Right cardiac atrium (tissue), 5 donors: Measurements from ENCODE around the gene HAO1. TPM values are rescaled to one million over a fixed set of nuclear protein-coding genes. Genes with fewer than 3 reads are reported as not detected.
"Not testable (repeated sequence)": the region's sequence is repeated elsewhere in the genome, so short reads cannot be mapped to it uniquely, and the experiment has no call there.

Experiments
- ATAC-seq, 2 donors: fragments of 200-7000 bp; cut with Tn5 transposase; one replicate each; pipeline versions ENCODE4 v1.8.0 to v1.9.1; 2020; ENCODE audit warnings: moderate library complexity in 2 of 2, mild to moderate bottlenecking in 1 of 2
- DNase-seq, 3 donors: peaks; one replicate each; pipeline ENCODE4 v3.0.0-alpha.2; 2020
- H3K27ac ChIP-seq: one replicate; pipeline ENCODE4 v1.5.1; 2013; ENCODE audit warnings: mild to moderate bottlenecking, low read length, control low read depth, moderate library complexity
- H3K27me3 ChIP-seq: one replicate; pipeline ENCODE4 v1.6.1; 2013; ENCODE audit not compliant: control insufficient read depth, insufficient read depth
- H3K4me1 ChIP-seq: one replicate; pipeline ENCODE4 v1.6.1; 2013; ENCODE audit warnings: low read length; ENCODE audit not compliant: control insufficient read depth, insufficient read depth
- H3K4me3 ChIP-seq: one replicate; pipeline ENCODE4 v1.5.1; 2013; ENCODE audit warnings: low read length, control low read depth
- H3K9me3 ChIP-seq: one replicate; pipeline ENCODE4 v1.6.1; 2013; ENCODE audit warnings: low read length; ENCODE audit not compliant: control insufficient read depth
- WGBS: extraction: QIAGEN DNeasy Blood & Tissue Kit; methylation state at CpG from one replicate; pipeline ENCODE4 v1.1.7; 2013; 5-methylcytosine and 5-hydroxymethylcytosine counted together
- intact Hi-C, 4 donors: fragments of 100-400 bp; cut with DNase I; formaldehyde crosslinking; loops; one replicate each; pipeline versions ENCODE4 v1.11.0 to v1.14.0; 2022 to 2023
- polyA plus RNA-seq: library from polyadenylated mRNA; stranded (reverse); fragments of 200-250 nt; gene quantifications from one replicate; pipeline ENCODE4 v1.2.3, GENCODE V29; 2013
- total RNA-seq, 4 donors: library from RNA; stranded (reverse); fragmentation: NEBNext Ultra II Directional; extraction: Animal tissue kit (Norgen Biotek cat#: 25700); gene quantifications; one replicate each; pipeline ENCODE4 v1.2.1, GENCODE V29; 2021
- donor health status: healthy with polysubstance abuse.
- donor health status: DM: no; HTN: yes; CAD: no.
- donor health status: DM: no; HTN: no; CAD: no.
- donor health status: DM: no; HTN: yes; CAD: no; lungs with severe emphysema.
- donor health status: DM: yes; HTN: yes; CAD: no.

HAO1 gene
- total and polyA plus RNA-seq, 5 donors, result not detected

DNA sequence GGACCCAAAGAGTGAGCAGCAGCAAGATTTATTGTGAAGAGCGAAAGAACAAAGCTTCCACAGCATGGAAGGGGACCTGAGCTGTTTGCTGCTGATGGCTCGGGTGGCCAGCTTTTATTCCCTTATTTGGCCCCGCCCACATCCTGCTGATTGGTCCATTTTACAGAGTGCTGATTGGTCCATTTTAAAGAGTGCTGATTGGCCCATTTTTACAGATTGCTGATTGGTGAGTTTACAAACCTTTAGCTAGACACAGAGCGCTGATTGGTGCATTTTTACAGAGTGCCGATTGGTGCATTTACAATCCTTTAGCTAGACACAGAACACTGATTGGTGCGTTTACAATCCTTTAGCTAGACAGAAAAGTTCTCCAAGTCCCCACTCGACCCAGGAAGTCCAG, 105.8 kb downstream of the HAO1 start:
- DNase-seq, H3K4me1 ChIP-seq, ATAC-seq, H3K27me3 ChIP-seq, H3K9me3 ChIP-seq, intact Hi-C loops, H3K4me3 ChIP-seq, H3K27ac ChIP-seq: not testable (repeated sequence)
- 79% methylated on average over 7 of the region's 7 CpGs for WGBS

Other genes with a start within 250 kb of the HAO1 start
- gene TMX4, start 79.3 kb upstream of the HAO1 start, total RNA-seq, result 100 to 1,000 TPM; 194 to 220 (median 209) TPM
- 77.1 TPM for gene TMX4, start 79.3 kb upstream of the HAO1 start, polyA plus RNA-seq
- gene PLCB1, start 191.8 kb upstream of the HAO1 start, total RNA-seq, result 10 to 100 TPM; 11.4 to 20.3 (median 14.1) TPM
- gene PLCB1, start 191.8 kb upstream of the HAO1 start, polyA plus RNA-seq, result 7.6 TPM